HG03097 (cell line): ENCODE results near the gene SULT1A1.
"Not testable (repeated sequence)": the region's sequence is repeated elsewhere in the genome, so short reads cannot be mapped to it uniquely, and the experiment has no call there.

Experiments
- ATAC-seq: cut with Tn5 transposase; IDR thresholded peaks from one replicate; pipeline ENCODE4 v1.9.1; 2021; ENCODE audit not compliant: unreplicated experiment, low FRiP score

The SULT1A1 gene

GRCh38 chr16:28609631-28610594, at the start of gene SULT1A1:
Gene SULT1A1 (minus strand): TSS chr16:28610044. CDS start chr16:28608855, 1,189 bp downstream.
- ATAC-seq, result no peak

- not testable (repeated sequence) for ATAC-seq
Observed at GRCh38 chr16:28639959-28640358, 30.1 kb upstream of the SULT1A1 start.

- not testable (repeated sequence) for ATAC-seq
Observed at GRCh38 chr16:28638359-28638758, 28.5 kb upstream of the SULT1A1 start.

- not testable (repeated sequence) for ATAC-seq
Observed at GRCh38 chr16:28637765-28638164, 27.9 kb upstream of the SULT1A1 start, which contains the start of gene NPIPB8. Gene NPIPB8 (plus strand): TSS chr16:28638065. CDS start chr16:28638361, 296 bp downstream.

GRCh38 chr16:28636093-28636823, 26.4 kb upstream of the SULT1A1 start:
- ATAC-seq, result not testable (repeated sequence)

- ATAC-seq, result not testable (repeated sequence)
Observed at GRCh38 chr16:28630905-28631304, 21.1 kb upstream of the SULT1A1 start.

- no peak for ATAC-seq
Observed at GRCh38 chr16:28623172-28623711, 13.4 kb upstream of the SULT1A1 start.

GRCh38 chr16:28622532-28623171, 12.8 kb upstream of the SULT1A1 start:
- ATAC-seq, result not testable (repeated sequence)

- no peak for ATAC-seq
Observed at GRCh38 chr16:28621481-28622155, 11.8 kb upstream of the SULT1A1 start.

GRCh38 chr16:28620316-28620715, 10.5 kb upstream of the SULT1A1 start:
- ATAC-seq, result not testable (repeated sequence)

- no peak for ATAC-seq
Observed at GRCh38 chr16:28617874-28618273, 8.0 kb upstream of the SULT1A1 start.

- no peak for ATAC-seq
Observed at GRCh38 chr16:28616636-28617035, 6.8 kb upstream of the SULT1A1 start.

GRCh38 chr16:28616224-28616577, 6.4 kb upstream of the SULT1A1 start:
- ATAC-seq, result not testable (repeated sequence)

- ATAC-seq, result not testable (repeated sequence)
Observed at GRCh38 chr16:28615486-28616223, 5.8 kb upstream of the SULT1A1 start.

GRCh38 chr16:28614561-28614960, 4.7 kb upstream of the SULT1A1 start:
- not testable (repeated sequence) for ATAC-seq

- ATAC-seq, result not testable (repeated sequence)
Observed at GRCh38 chr16:28613912-28614311, 4.1 kb upstream of the SULT1A1 start.

GRCh38 chr16:28612359-28613280, 2.8 kb upstream of the SULT1A1 start:
- not testable (repeated sequence) for ATAC-seq

GRCh38 chr16:28610595-28611191, 849 bp upstream of the SULT1A1 start:
- no peak for ATAC-seq
